Smooth muscle cell (in vitro differentiated cells): ENCODE results near the gene WRNIP1. TPM values are rescaled to one million over a fixed set of nuclear protein-coding genes. Genes with fewer than 3 reads are reported as not detected.

Source experiments
- DNase-seq: peaks from one replicate; lab custom pipeline; 2025; ENCODE audit not compliant: unreplicated experiment; lab: John Stamatoyannopoulos, UW
- H2AFZ ChIP-seq: fragments of 200-600 bp; sonication (generic); 2 replicates; pipeline ENCODE4 v1.6.0; 2016; ENCODE audit warnings: antibody characterized with exemption, low read depth, mild to moderate bottlenecking
- H3F3A ChIP-seq: fragments of 200-600 bp; sonication (generic); 2 replicates; pipeline ENCODE4 v1.6.0; 2017; ENCODE audit warnings: antibody characterized with exemption, low read depth
- H3K27ac ChIP-seq: fragments of 200-600 bp; sonication (generic); 2 replicates; pipeline ENCODE4 v1.5.1; 2016; ENCODE audit warnings: low read depth, mild to moderate bottlenecking
- H3K27me3 ChIP-seq: fragments of 200-600 bp; sonication (generic); 2 replicates; pipeline ENCODE4 v1.6.1; 2016; ENCODE audit warnings: low read depth, mild to moderate bottlenecking
- H3K36me3 ChIP-seq: fragments of 200-600 bp; sonication (generic); 2 replicates; pipeline ENCODE4 v1.5.1; 2016; ENCODE audit warnings: low read depth
- H3K4me1 ChIP-seq: fragments of 200-600 bp; sonication (generic); 2 replicates; pipeline ENCODE4 v1.5.1; 2016; ENCODE audit warnings: low read depth
- H3K4me2 ChIP-seq: fragments of 200-600 bp; sonication (generic); 2 replicates; pipeline ENCODE4 v1.6.0; 2016; ENCODE audit warnings: mild to moderate bottlenecking
- H3K4me3 ChIP-seq: fragments of 200-600 bp; sonication (generic); 2 replicates; pipeline ENCODE4 v1.5.1; 2016; ENCODE audit warnings: mild to moderate bottlenecking
- H3K79me2 ChIP-seq: fragments of 200-600 bp; sonication (generic); 2 replicates; pipeline ENCODE4 v1.6.0; 2016; ENCODE audit warnings: low read depth, mild to moderate bottlenecking
- H3K9ac ChIP-seq: fragments of 200-600 bp; sonication (generic); 2 replicates; pipeline ENCODE4 v1.6.0; 2016; ENCODE audit warnings: low read depth
- H3K9me3 ChIP-seq: fragments of 200-600 bp; sonication (generic); replicated peaks from 2 replicates; pipeline ENCODE4 v1.5.1; 2016; ENCODE audit warnings: low read depth
- H4K20me1 ChIP-seq: fragments of 200-600 bp; sonication (generic); 2 replicates; pipeline ENCODE4 v1.6.0; 2016; ENCODE audit warnings: low read depth
- CTCF ChIP-seq: fragments of 200-600 bp; sonication (generic); IDR thresholded peaks from 2 replicates; pipeline ENCODE4 v1.5.1; 2017; ENCODE audit warnings: borderline replicate concordance, mild to moderate bottlenecking, antibody characterized with exemption; ENCODE audit not compliant: insufficient read depth, poor library complexity, severe bottlenecking
- WGBS: methylation state at CpG from one replicate; pipeline ENCODE4 v1.1.7; 2016; ENCODE audit warnings: low lambda C conversion rate; 5-methylcytosine and 5-hydroxymethylcytosine counted together
- polyA plus RNA-seq: library from polyadenylated mRNA; unstranded; fragments of >200 nt; fragmentation: Nextera tagmentation; extraction: Ambion mirVana; gene quantifications from 2 replicates; pipeline ENCODE4 v1.2.1, GENCODE V29; 2016
- total RNA-seq: library from RNA; depleted of rRNA; stranded (reverse); fragments of >200 nt; gene quantifications from 2 replicates; pipeline ENCODE4 v1.2.3, GENCODE V29; 2014

Gene WRNIP1
- total and polyA plus RNA-seq, 2 experiments from 2014 or later = 20.0 to 29.6 TPM

- Histone ChIP-seq H3K79me2 (no peaks in the 10 kb centered on the region), H3K9ac (no peak overlapping the region), H4K20me1 (no peaks in the 10 kb centered on the region), H3K27me3 (no peaks in the 10 kb centered on the region), H2AFZ (no peak overlapping the region), H3F3A (peaks cover 7% of the 10 kb centered on the region), H3K27ac (no peak overlapping the region), H3K4me3 (no peak overlapping the region), H3K4me2 (no peak overlapping the region), H3K4me1 (peaks cover 6% of the 10 kb centered on the region), H3K36me3 (no peaks in the 10 kb centered on the region), H3K9me3 (no peaks in the 10 kb centered on the region)
- WGBS = 82% methylated on average over 9 of the region's 9 CpGs
- no peak for DNase-seq
- no peak for TF ChIP-seq CTCF
Measured at GRCh38 chr6:2730353-2731107, 34.7 kb upstream of the WRNIP1 start.

GRCh38 chr6:2731281-2731909 is 33.8 kb upstream of the WRNIP1 start:
- TF ChIP-seq CTCF = no peak
- H3K4me3 ChIP-seq = no peak overlapping the region
- H3F3A ChIP-seq = no peaks in the 10 kb centered on the region
- no peak overlapping the region for H3K4me2 ChIP-seq
- no peak overlapping the region for H3K27ac ChIP-seq
- H2AFZ ChIP-seq = no peak overlapping the region
- no peak overlapping the region for H3K9ac ChIP-seq
- WGBS = 73% methylated on average over 5 of the region's 5 CpGs
- H3K79me2 ChIP-seq = no peaks in the 10 kb centered on the region
- H4K20me1 ChIP-seq = no peaks in the 10 kb centered on the region
- no peaks in the 10 kb centered on the region for H3K27me3 ChIP-seq
- no peaks in the 10 kb centered on the region for H3K4me1 ChIP-seq
- DNase-seq = no peak
- no peaks in the 10 kb centered on the region for H3K36me3 ChIP-seq
- H3K9me3 ChIP-seq = no peaks in the 10 kb centered on the region

- DNase-seq = no peak
- no peak for TF ChIP-seq CTCF
- Histone ChIP-seq H3K79me2 (no peaks in the 10 kb centered on the region), H3K27me3 (no peaks in the 10 kb centered on the region), H3K9me3 (no peaks in the 10 kb centered on the region), H3K4me1 (no peaks in the 10 kb centered on the region), H4K20me1 (no peaks in the 10 kb centered on the region), H3K27ac (no peak overlapping the region), H3K4me3 (no peak overlapping the region), H3F3A (no peaks in the 10 kb centered on the region), H3K36me3 (no peaks in the 10 kb centered on the region), H3K4me2 (no peak overlapping the region), H2AFZ (no peak overlapping the region), H3K9ac (no peak overlapping the region)
- 71% methylated on average over 5 of the region's 5 CpGs for WGBS
Measured at GRCh38 chr6:2732503-2733089, 32.6 kb upstream of the WRNIP1 start.
